22Rv1 (cell line): ENCODE measurements around the gene WNT16.

Experiments used
- CTCF ChIP-seq: fragments of 450-650 bp; IDR thresholded peaks from 2 replicates; pipeline ENCODE4 v1.5.1; 2017; ENCODE audit warnings: mild to moderate bottlenecking
- ZFX ChIP-seq: fragments of 450-650 bp; IDR thresholded peaks from 2 replicates; pipeline ENCODE4 v1.6.1; 2017; ENCODE audit warnings: antibody characterized with exemption, borderline replicate concordance

GRCh38 chr7:121323515-121324302 lies 5.1 kb upstream of the WNT16 start:
- TF ChIP-seq CTCF (no peak), ZFX (no peak)
